OCI-LY3 (cell line): ENCODE data around the gene UGT3A1.
"Not testable (repeated sequence)": the region's sequence is repeated elsewhere in the genome, so short reads cannot be mapped to it uniquely, and the experiment has no call there.

Experiments
- H2AFZ ChIP-seq: fragments of 200-600, 300-600 bp; shearing (Covaris generic); 2 replicates; pipeline ENCODE4 v1.6.0; 2014; ENCODE audit warnings: antibody characterized with exemption, low read depth, low read length
- H3K27ac ChIP-seq: fragments of 200-600, 300-600 bp; sonication (generic); 2 replicates; pipeline ENCODE4 v1.5.1; 2014; ENCODE audit warnings: mild to moderate bottlenecking, low read length, moderate library complexity, mixed read lengths
- H3K27me3 ChIP-seq: fragments of 200-600, 300-600 bp; sonication (generic); 2 replicates; pipeline ENCODE4 v1.6.1; 2014; ENCODE audit warnings: low read depth, low read length, mixed read lengths
- H3K36me3 ChIP-seq: fragments of 200-600, 300-600 bp; sonication (generic); replicated peaks from 2 replicates; pipeline ENCODE3; 2014; ENCODE audit warnings: low read depth, low read length, mixed read lengths
- H3K4me1 ChIP-seq: fragments of 300-600, 200-600 bp; sonication (generic); 2 replicates; pipeline ENCODE4 v1.6.1; 2014; ENCODE audit warnings: low read length, mixed read lengths
- H3K4me2 ChIP-seq: fragments of 200-600, 300-600 bp; sonication (generic); 2 replicates; pipeline ENCODE4 v1.6.1; 2014; ENCODE audit warnings: low read length, mixed read lengths
- H3K4me3 ChIP-seq: fragments of 300-600, 200-600 bp; sonication (generic); 2 replicates; pipeline ENCODE4 v1.5.1; 2014; ENCODE audit warnings: antibody characterized with exemption, mild to moderate bottlenecking, low read length, moderate library complexity
- H3K79me2 ChIP-seq: fragments of 300-600, 200-600 bp; shearing (Covaris generic); 2 replicates; pipeline ENCODE4 v1.6.1; 2014; ENCODE audit warnings: mild to moderate bottlenecking, low read length, mixed read lengths
- H3K9ac ChIP-seq: fragments of 300-600, 200-600 bp; shearing (Covaris generic); 2 replicates; pipeline ENCODE4 v1.6.0; 2014; ENCODE audit warnings: mild to moderate bottlenecking, low read length, moderate library complexity
- H3K9me3 ChIP-seq: fragments of 200-600, 300-600 bp; shearing (Covaris generic); 2 replicates; pipeline ENCODE4 v1.6.1; 2014; ENCODE audit warnings: low read length, mixed read lengths; ENCODE audit not compliant: insufficient read depth
- H4K20me1 ChIP-seq: fragments of 200-600, 300-600 bp; sonication (generic); 2 replicates; pipeline ENCODE4 v1.6.1; 2016; ENCODE audit warnings: low read length, mixed read lengths; ENCODE audit not compliant: insufficient read depth
- EZH2phosphoT487 ChIP-seq: fragments of 200-600 bp; shearing (Covaris generic); IDR thresholded peaks from 2 replicates; pipeline ENCODE4 v1.6.1; 2018; ENCODE audit warnings: antibody characterized with exemption, mixed run types, low read depth
- TF ChIP-seq, protein P1 (sequence below): fragments of 200-600, 300-600 bp; sonication (generic); IDR thresholded peaks from 2 replicates; pipeline ENCODE4 v1.5.1; 2014; ENCODE audit warnings: antibody characterized with exemption, low read length, low read depth

UGT3A1 gene, protein sequence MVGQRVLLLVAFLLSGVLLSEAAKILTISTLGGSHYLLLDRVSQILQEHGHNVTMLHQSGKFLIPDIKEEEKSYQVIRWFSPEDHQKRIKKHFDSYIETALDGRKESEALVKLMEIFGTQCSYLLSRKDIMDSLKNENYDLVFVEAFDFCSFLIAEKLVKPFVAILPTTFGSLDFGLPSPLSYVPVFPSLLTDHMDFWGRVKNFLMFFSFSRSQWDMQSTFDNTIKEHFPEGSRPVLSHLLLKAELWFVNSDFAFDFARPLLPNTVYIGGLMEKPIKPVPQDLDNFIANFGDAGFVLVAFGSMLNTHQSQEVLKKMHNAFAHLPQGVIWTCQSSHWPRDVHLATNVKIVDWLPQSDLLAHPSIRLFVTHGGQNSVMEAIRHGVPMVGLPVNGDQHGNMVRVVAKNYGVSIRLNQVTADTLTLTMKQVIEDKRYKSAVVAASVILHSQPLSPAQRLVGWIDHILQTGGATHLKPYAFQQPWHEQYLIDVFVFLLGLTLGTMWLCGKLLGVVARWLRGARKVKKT

DNA sequence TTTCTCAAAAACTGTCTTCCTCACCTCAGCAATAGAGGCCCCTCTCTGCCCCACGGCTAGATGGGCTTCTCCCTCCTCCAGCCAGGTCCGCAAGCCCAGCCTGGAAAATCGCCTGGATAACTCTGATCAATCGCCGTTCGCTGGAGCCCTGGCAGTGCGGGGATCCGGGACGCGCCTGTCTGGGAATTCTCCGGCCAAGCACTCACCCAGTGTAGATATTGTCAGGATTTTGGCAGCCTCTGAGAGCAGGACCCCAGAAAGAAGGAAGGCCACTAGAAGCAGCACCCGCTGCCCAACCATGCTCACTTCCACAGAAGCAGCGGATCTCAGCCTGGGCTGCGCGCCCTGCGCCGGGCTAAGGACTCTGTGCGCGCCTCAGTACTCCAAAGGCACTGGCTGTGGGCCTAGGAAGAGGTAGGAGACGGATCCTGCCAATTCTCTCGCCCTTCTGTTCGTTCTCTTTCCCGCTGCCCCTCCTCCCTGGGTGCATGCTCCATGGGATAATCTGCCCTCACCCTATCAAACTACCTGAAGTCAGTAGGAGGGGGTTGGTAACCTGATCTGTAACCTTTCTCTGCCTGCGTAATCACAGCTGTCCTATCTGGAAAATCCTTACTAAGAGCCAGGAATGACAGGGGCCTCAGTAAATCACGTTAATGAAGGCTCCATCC, at the start of gene UGT3A1:
Gene UGT3A1, minus strand, starts transcription at position 450 of the 671 bp plus-strand sequence. Its CDS starts 150 bp downstream, at position 300.
- H3K4me2 ChIP-seq: no peak within 1 kb of the TSS
- H3K4me3 ChIP-seq: no peak within 1 kb of the TSS
- no peaks in the 10 kb centered on the region for H3K36me3 ChIP-seq
- H3K27ac ChIP-seq: no peak within 1 kb of the TSS
- TF ChIP-seq, protein P1, sequence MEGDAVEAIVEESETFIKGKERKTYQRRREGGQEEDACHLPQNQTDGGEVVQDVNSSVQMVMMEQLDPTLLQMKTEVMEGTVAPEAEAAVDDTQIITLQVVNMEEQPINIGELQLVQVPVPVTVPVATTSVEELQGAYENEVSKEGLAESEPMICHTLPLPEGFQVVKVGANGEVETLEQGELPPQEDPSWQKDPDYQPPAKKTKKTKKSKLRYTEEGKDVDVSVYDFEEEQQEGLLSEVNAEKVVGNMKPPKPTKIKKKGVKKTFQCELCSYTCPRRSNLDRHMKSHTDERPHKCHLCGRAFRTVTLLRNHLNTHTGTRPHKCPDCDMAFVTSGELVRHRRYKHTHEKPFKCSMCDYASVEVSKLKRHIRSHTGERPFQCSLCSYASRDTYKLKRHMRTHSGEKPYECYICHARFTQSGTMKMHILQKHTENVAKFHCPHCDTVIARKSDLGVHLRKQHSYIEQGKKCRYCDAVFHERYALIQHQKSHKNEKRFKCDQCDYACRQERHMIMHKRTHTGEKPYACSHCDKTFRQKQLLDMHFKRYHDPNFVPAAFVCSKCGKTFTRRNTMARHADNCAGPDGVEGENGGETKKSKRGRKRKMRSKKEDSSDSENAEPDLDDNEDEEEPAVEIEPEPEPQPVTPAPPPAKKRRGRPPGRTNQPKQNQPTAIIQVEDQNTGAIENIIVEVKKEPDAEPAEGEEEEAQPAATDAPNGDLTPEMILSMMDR: no peak
- no peak for TF ChIP-seq EZH2phosphoT487
- H3K4me1 ChIP-seq: no peaks in the 10 kb centered on the region
- no peak within 1 kb of the TSS for H2AFZ ChIP-seq
- H3K27me3 ChIP-seq: no peaks in the 10 kb centered on the region
- no peaks in the 10 kb centered on the region for H3K9me3 ChIP-seq
- no peaks in the 10 kb centered on the region for H3K79me2 ChIP-seq
- no peak within 1 kb of the TSS for H3K9ac ChIP-seq
- no peaks in the 10 kb centered on the region for H4K20me1 ChIP-seq

DNA sequence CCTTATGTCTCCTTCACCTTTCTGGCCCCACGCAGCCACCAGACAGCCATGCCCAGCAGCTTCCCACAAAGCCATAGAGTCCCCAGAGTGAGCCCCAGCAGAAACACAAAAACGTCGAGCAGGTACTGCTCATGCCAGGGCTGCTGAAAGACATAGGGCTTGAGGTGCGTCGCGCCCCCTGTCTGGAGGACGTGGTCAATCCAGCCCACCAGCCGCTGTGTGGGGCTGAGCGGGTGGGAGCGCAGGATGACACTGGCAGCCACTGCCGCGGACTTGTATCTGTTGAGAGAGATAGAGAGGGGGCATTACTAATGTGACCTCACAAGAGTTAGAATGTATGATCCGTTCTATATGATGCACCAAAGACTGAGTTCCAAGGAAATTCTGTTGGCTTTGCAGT, 44.5 kb upstream of the UGT3A1 start:
- Histone ChIP-seq H3K36me3 (no peaks in the 10 kb centered on the region), H3K4me3 (no peak overlapping the region), H3K9ac (no peak overlapping the region), H3K27ac (no peak overlapping the region), H2AFZ (no peak overlapping the region), H4K20me1 (no peaks in the 10 kb centered on the region), H3K9me3 (no peaks in the 10 kb centered on the region), H3K4me1 (no peaks in the 10 kb centered on the region), H3K4me2 (no peak overlapping the region), H3K79me2 (no peaks in the 10 kb centered on the region), H3K27me3 (no peaks in the 10 kb centered on the region)
- TF ChIP-seq, protein P1: no peak
- no peak for TF ChIP-seq EZH2phosphoT487

DNA sequence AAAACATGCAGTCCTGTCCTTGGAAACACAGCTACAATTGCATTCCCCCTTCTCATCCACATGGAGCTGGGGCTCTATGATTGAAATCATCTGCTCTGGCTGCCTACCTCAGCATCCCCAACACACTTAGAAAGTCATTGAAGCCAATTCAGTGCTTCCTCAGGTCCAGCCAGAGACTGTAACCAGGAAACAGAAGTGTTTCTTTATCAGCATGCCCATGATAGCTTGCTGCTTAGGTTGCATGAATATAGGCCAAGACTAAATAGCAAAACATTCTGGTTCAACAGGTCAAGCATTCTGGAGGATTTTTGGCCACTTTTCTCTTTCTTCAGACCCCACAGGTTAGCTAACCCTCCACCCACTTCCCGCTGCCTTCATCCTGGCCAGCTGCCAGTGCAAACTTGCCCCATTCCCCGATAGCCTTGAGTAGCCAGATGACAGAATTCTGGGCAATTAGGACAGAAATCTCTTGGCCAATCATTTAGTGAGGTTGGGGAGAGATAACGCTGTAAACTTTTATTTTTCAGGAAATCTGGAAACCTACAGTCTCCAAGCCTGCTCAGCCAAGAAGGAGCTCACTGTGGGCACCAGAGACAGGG, 43.4 kb upstream of the UGT3A1 start:
- not testable (repeated sequence) for H3K36me3 ChIP-seq, H3K4me2 ChIP-seq, H3K27ac ChIP-seq

DNA sequence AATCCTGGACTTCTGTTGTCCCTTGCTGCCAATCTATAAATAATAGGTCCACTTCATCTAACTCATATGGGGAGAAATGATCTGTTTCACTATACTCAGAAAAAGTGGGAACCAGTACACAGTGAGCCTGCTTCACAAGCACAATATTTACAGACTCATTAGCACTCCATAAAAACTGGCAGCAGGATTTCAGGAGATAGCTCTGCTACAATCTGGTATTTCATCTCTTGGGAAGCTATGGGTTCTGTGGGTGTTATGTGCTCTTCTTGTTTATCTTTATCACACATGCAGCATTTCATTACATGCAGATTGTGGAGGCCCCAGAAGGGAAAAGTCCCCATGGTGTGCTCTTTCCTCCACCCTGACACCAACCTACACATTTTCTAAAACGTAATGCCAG, 42.3 kb upstream of the UGT3A1 start:
- H3K36me3 ChIP-seq: no peaks in the 10 kb centered on the region

More for the DNA sequence above, 43.4 kb upstream of the UGT3A1 start:
- H3K27me3 ChIP-seq, H3K4me3 ChIP-seq, H3K9ac ChIP-seq, H3K4me1 ChIP-seq, H3K9me3 ChIP-seq, H3K79me2 ChIP-seq, H4K20me1 ChIP-seq, H2AFZ ChIP-seq: not testable (repeated sequence)

More for the DNA sequence above, 42.3 kb upstream of the UGT3A1 start:
- H3K79me2 ChIP-seq: no peaks in the 10 kb centered on the region
- H4K20me1 ChIP-seq: no peaks in the 10 kb centered on the region
- H3K4me1 ChIP-seq: no peaks in the 10 kb centered on the region
- H3K27me3 ChIP-seq: no peaks in the 10 kb centered on the region
- H3K27ac ChIP-seq: no peak overlapping the region
- no peak overlapping the region for H3K4me3 ChIP-seq
- no peak overlapping the region for H2AFZ ChIP-seq
- H3K9me3 ChIP-seq: no peaks in the 10 kb centered on the region
- TF ChIP-seq, protein P1: no peak
- TF ChIP-seq EZH2phosphoT487: no peak
- no peak overlapping the region for H3K9ac ChIP-seq
- H3K4me2 ChIP-seq: no peak overlapping the region
